C4-2B (cell line): Measurements from ENCODE around the gene MAP6.

Source experiments
- H3K27ac ChIP-seq: fragments of 450-650 bp; 2 replicates; pipeline ENCODE4 v1.5.1; 2017
- CTCF ChIP-seq: fragments of 450-650 bp; conservative IDR thresholded peaks from 2 replicates; pipeline ENCODE4 v1.5.1; 2017; ENCODE audit warnings: mild to moderate bottlenecking
- ZFX ChIP-seq: fragments of 450-650 bp; IDR thresholded peaks from 2 replicates; pipeline ENCODE4 v1.6.1; 2017

The MAP6 gene

GRCh38 chr11:75627906-75628668 is 40.8 kb downstream of the MAP6 start:
- TF ChIP-seq ZFX (no peak), CTCF (no peak)
- H3K27ac ChIP-seq, result no peak overlapping the region

- H3K27ac ChIP-seq, result no peak overlapping the region
- TF ChIP-seq CTCF (no peak), ZFX (no peak)
Observed at GRCh38 chr11:75626889-75627529, 41.8 kb downstream of the MAP6 start.

DNA sequence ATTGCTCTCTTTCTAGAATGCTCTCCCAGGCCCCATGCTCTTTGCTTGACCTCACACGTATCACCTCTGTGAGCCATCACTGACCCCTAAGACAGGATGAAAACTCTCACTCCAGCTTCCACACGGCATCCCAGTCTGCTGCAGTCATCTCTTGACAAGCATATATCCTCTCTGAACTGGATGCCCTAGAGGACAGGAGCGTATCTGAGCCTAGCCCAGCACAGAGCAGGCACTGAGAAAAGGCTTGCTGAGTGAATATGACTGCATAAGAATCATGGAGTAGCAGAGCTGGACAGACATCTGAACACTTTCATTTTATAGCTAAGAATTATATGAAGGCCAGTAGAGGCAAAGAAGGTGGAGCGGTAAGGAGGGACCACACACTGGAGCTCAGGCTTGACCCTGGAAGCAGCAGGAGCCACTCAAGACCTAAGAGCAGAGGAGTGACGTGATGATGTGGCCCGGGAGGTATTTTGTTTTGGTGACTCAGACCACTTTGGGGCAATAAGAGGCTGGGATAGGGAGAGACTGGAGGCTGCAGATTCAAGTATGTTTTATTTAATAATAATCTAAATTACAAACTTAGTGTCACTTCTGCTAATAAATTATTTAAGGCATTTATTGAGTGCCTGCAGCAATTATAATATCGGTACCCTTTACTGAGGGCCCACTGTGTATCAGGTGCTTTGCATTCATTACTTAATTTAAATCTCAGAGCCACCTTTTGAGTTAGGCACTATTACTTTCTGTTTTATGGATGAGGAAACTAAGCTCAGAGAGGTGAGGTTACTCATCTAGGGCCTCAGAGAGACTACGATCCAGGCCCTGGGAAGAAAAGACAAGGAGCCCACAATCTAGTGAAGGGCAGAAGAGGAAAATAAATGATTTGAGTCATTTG is 42.6 kb downstream of the MAP6 start:
- TF ChIP-seq CTCF (no peak), ZFX (no peak)
- H3K27ac ChIP-seq, result no peak overlapping the region

GRCh38 chr11:75625021-75625420 is 43.8 kb downstream of the MAP6 start:
- TF ChIP-seq CTCF, result no peak
- TF ChIP-seq ZFX, result no peak
- H3K27ac ChIP-seq, result no peak overlapping the region

GRCh38 chr11:75616281-75616680 is 52.6 kb downstream of the MAP6 start:
- no peak overlapping the region for H3K27ac ChIP-seq
- TF ChIP-seq ZFX (no peak), CTCF (no peak)

GRCh38 chr11:75615751-75616150 is 53.1 kb downstream of the MAP6 start:
- TF ChIP-seq ZFX (no peak), CTCF (no peak)
- H3K27ac ChIP-seq, result no peak overlapping the region
